GM21515 (cell line): ENCODE results near the gene NDE1.
"Not testable (repeated sequence)": the region's sequence is repeated elsewhere in the genome, so short reads cannot be mapped to it uniquely, and the experiment has no call there.

Source experiments
- ATAC-seq: cut with Tn5 transposase; IDR thresholded peaks from one replicate; pipeline ENCODE4 v1.9.1; 2021; ENCODE audit not compliant: unreplicated experiment

Gene NDE1

GRCh38 chr16:15649727-15650018 is 372 bp upstream of the NDE1 start:
- no peak for ATAC-seq

- peak; percentile 28 for ATAC-seq
Observed at GRCh38 chr16:15650698-15651171, 690 bp downstream of the NDE1 start.

- ATAC-seq: no peak
Observed at GRCh38 chr16:15652293-15653001, 2.4 kb downstream of the NDE1 start.

- ATAC-seq: no peak
Observed at GRCh38 chr16:15653227-15653626, 3.2 kb downstream of the NDE1 start.

GRCh38 chr16:15654591-15654990 is 4.5 kb downstream of the NDE1 start:
- ATAC-seq: no peak

- ATAC-seq: not testable (repeated sequence)
Observed at GRCh38 chr16:15655561-15655960, 5.5 kb downstream of the NDE1 start.

- no peak for ATAC-seq
Observed at GRCh38 chr16:15658149-15658548, 8.1 kb downstream of the NDE1 start.

GRCh38 chr16:15658556-15658955 is 8.5 kb downstream of the NDE1 start:
- no peak for ATAC-seq

GRCh38 chr16:15660203-15660601 is 10.2 kb downstream of the NDE1 start:
- no peak for ATAC-seq

- ATAC-seq: no peak
Observed at GRCh38 chr16:15665107-15665506, 15.1 kb downstream of the NDE1 start.

- ATAC-seq: no peak
Observed at GRCh38 chr16:15667091-15667742, 17.2 kb downstream of the NDE1 start.

GRCh38 chr16:15671530-15672117 is 21.6 kb downstream of the NDE1 start:
- no peak for ATAC-seq

- not testable (repeated sequence) for ATAC-seq
Observed at GRCh38 chr16:15672127-15672513, 22.1 kb downstream of the NDE1 start.

- no peak for ATAC-seq
Observed at GRCh38 chr16:15672514-15673167, 22.6 kb downstream of the NDE1 start.

GRCh38 chr16:15674571-15674970 is 24.5 kb downstream of the NDE1 start:
- ATAC-seq: no peak

- ATAC-seq: no peak
Observed at GRCh38 chr16:15676506-15676905, 26.5 kb downstream of the NDE1 start.

GRCh38 chr16:15677447-15677846 is 27.4 kb downstream of the NDE1 start:
- no peak for ATAC-seq

- no peak for ATAC-seq
Observed at GRCh38 chr16:15682105-15682570, 32.1 kb downstream of the NDE1 start.

GRCh38 chr16:15686287-15686686 is 36.2 kb downstream of the NDE1 start:
- ATAC-seq: no peak

GRCh38 chr16:15689290-15689689 is 39.2 kb downstream of the NDE1 start:
- ATAC-seq: no peak

GRCh38 chr16:15690296-15690695 is 40.3 kb downstream of the NDE1 start:
- no peak for ATAC-seq

GRCh38 chr16:15691046-15691445 is 41.0 kb downstream of the NDE1 start:
- ATAC-seq: no peak
